GM12864 (cell line): ENCODE results near the gene CORT.

ENCODE experiments used
- DNase-seq: peaks from one replicate; pipeline ENCODE4 v3.0.0-alpha.2; 2011; ENCODE audit warnings: low read depth
- H3K4me3 ChIP-seq: 2 replicates; pipeline ENCODE4 v1.5.1; 2011; ENCODE audit warnings: mild to moderate bottlenecking, low read depth, low read length, control low read depth
- CTCF ChIP-seq: IDR thresholded peaks from 2 replicates; pipeline ENCODE4 v1.5.1; 2011; ENCODE audit warnings: low read depth, mild to moderate bottlenecking, moderate library complexity, low read length, control low read depth, inconsistent platforms; ENCODE audit errors: missing control alignments

Gene CORT

GRCh38 chr1:10440305-10440704 is 9.5 kb upstream of the CORT start:
- TF ChIP-seq CTCF = no peak
- no peak for DNase-seq
- no peak overlapping the region for H3K4me3 ChIP-seq

GRCh38 chr1:10440794-10441193 is 9.0 kb upstream of the CORT start:
- no peak for TF ChIP-seq CTCF
- no peak overlapping the region for H3K4me3 ChIP-seq
- no peak for DNase-seq

GRCh38 chr1:10444248-10444647 is 5.6 kb upstream of the CORT start:
- H3K4me3 ChIP-seq = no peak overlapping the region
- no peak for TF ChIP-seq CTCF
- DNase-seq = no peak

- H3K4me3 ChIP-seq = no peak overlapping the region
- DNase-seq = no peak
- TF ChIP-seq CTCF = no peak
These were observed 4.9 kb upstream of the CORT start for GRCh38 chr1:10444795-10445397.

- DNase-seq = no peak
- H3K4me3 ChIP-seq = no peak overlapping the region
These were observed 2.9 kb upstream of the CORT start for GRCh38 chr1:10446790-10447422.

GRCh38 chr1:10450156-10450814 is 454 bp downstream of the CORT start:
- no peak overlapping the region for H3K4me3 ChIP-seq
- DNase-seq = no peak
- no peak for TF ChIP-seq CTCF

More at GRCh38 chr1:10446790-10447422, 2.9 kb upstream of the CORT start:
- no peak for TF ChIP-seq CTCF
